ENCODE measurements around the gene PUS1. TPM values are rescaled to one million over a fixed set of nuclear protein-coding genes. Genes with fewer than 3 reads are reported as not detected.

PUS1 gene
- total RNA-seq, 1 donor from 2014 or later: 60.3 TPM

- TF ChIP-seq CTCF (IDR thresholded peaks at IDR 0.05): no peak
- H3K4me3 Mint-ChIP-seq: no peak overlapping the region
- H3K27ac Mint-ChIP-seq: no peak overlapping the region
- DNase-seq: no peak
- no peaks in the 10 kb centered on the region for H3K9me3 Mint-ChIP-seq
- ATAC-seq (ENCODE audit: low read depth): no peak
- POLR2A ChIA-PET: no interaction called here
- intact Hi-C loops (cut with micrococcal nuclease): no loop called here
- CTCF ChIA-PET: no interaction called here
- H3K36me3 Mint-ChIP-seq (ENCODE audit: low read depth): peaks cover 31% of the 10 kb centered on the region
- H3K27me3 Mint-ChIP-seq: no peaks in the 10 kb centered on the region
- peaks cover 17% of the 10 kb centered on the region for H3K4me1 Mint-ChIP-seq
These were observed 10.1 kb upstream of the PUS1 start for GRCh38 chr12:131919051-131919347.

GRCh38 chr12:131919366-131920156 is 9.5 kb upstream of the PUS1 start:
- Mint-ChIP-seq H3K4me3 (no peak overlapping the region), H3K4me1 (peaks cover 23% of the 10 kb centered on the region), H3K36me3 (ENCODE audit: low read depth) (peaks cover 26% of the 10 kb centered on the region), H3K9me3 (no peaks in the 10 kb centered on the region), H3K27ac (no peak overlapping the region), H3K27me3 (no peaks in the 10 kb centered on the region)
- CTCF ChIA-PET: no interaction called here
- ATAC-seq (ENCODE audit: low read depth) (no peak), DNase-seq (no peak)
- POLR2A ChIA-PET: no interaction called here
- no peak for TF ChIP-seq CTCF (IDR thresholded peaks at IDR 0.05)
- intact Hi-C loops (cut with micrococcal nuclease): loop anchor here (10.0 kb wide), 3 partner anchors 145 to 1045 kb away; partner anchors contain the start of gene RAN

- POLR2A ChIA-PET: no interaction called here
- ATAC-seq (ENCODE audit: low read depth) (no peak), DNase-seq (no peak)
- Mint-ChIP-seq H3K27me3 (no peaks in the 10 kb centered on the region), H3K9me3 (no peaks in the 10 kb centered on the region), H3K36me3 (ENCODE audit: low read depth) (peaks cover 22% of the 10 kb centered on the region), H3K4me1 (peaks cover 28% of the 10 kb centered on the region), H3K4me3 (no peak overlapping the region), H3K27ac (no peak overlapping the region)
- intact Hi-C loops (cut with micrococcal nuclease): loop anchor here (10.0 kb wide), 3 partner anchors 145 to 1045 kb away; partner anchors contain the start of gene RAN
- CTCF ChIA-PET: no interaction called here
- TF ChIP-seq CTCF (IDR thresholded peaks at IDR 0.05): no peak
These were observed 8.9 kb upstream of the PUS1 start for GRCh38 chr12:131920157-131920508.

DNA sequence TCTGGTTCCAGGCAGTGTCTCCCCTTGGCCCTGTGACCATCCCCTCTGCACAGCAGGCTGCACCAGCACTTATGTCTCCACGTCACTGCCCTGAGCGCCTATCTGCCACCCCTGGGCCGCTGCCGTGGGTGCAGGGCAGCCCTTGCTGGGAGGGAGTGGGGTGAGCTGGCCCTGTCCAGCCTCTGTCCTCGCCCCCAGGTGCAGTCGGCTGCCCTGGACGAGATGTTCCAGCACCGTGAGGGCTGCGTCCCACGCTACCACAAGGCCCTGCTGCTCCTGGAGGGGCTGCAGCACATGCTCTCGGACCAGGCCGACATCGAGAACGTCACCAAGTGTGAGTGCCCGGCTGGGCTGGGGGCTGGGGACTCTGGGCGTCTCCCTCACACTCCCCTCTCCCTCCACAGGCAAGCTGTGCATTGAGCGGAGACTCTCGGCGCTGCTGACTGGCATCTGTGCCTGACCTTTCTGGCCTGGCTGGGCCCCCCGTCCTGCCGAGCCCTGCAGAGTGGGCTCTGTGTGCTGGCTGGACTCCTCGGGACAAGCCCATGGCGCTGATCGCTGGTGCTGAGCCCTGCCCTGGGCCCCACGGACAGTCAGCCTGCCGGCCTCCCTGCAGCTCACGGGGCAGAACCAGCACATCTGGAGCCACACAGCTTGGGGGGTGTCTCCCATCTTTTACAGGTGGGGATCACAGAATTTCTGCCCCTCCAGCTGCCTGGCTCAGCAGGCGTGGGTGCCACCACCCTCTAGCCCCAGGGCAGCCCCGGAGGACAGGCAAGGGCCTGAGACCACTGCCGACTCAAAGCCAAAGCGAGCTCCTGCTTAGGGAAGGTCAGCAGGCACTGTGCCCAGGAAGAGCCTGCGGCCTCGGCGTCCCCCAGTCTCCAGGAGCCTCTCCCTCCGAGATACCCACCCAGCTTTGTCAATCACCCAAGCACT is 7.9 kb upstream of the PUS1 start:
- POLR2A ChIA-PET: no interaction called here
- intact Hi-C loops (cut with micrococcal nuclease): loop anchor here (10.0 kb wide), 3 partner anchors 146 to 1046 kb away; partner anchors contain the start of gene RAN
- Mint-ChIP-seq H3K27ac (no peak overlapping the region), H3K4me1 (peaks cover 29% of the 10 kb centered on the region), H3K4me3 (no peak overlapping the region), H3K36me3 (ENCODE audit: low read depth) (peaks cover 16% of the 10 kb centered on the region), H3K27me3 (no peaks in the 10 kb centered on the region), H3K9me3 (no peaks in the 10 kb centered on the region)
- DNase-seq: no peak
- TF ChIP-seq CTCF (IDR thresholded peaks at IDR 0.05): no peak
- ATAC-seq (ENCODE audit: low read depth): no peak
- CTCF ChIA-PET: no interaction called here
